Measurements from ENCODE around the gene COL4A1.

COL4A1 gene

GRCh38 chr13:110216006-110216397, 91.0 kb downstream of the COL4A1 start:
- no peak overlapping the region for H3K4me2 ChIP-seq (ENCODE audit: low read depth, low read length)

GRCh38 chr13:110215606-110216005, 91.4 kb downstream of the COL4A1 start:
- Histone ChIP-seq H3K9ac (ENCODE audit: low read length) (no peak overlapping the region), H3K36me3 (replicated peaks; ENCODE audit: insufficient read depth, low read length) (no peaks in the 10 kb centered on the region), H3K4me1 (ENCODE audit: low read length) (no peaks in the 10 kb centered on the region), H3K27ac (ENCODE audit: low read length) (no peak overlapping the region), H3K9me3 (replicated peaks; ENCODE audit: insufficient read depth, low read length) (no peaks in the 10 kb centered on the region), H3K27me3 (replicated peaks; ENCODE audit: insufficient read depth, low read length) (no peaks in the 10 kb centered on the region), H3F3A (ENCODE audit: insufficient read depth, low read length) (no peaks in the 10 kb centered on the region), H3K9me2 (replicated peaks; ENCODE audit: insufficient read depth, low read length) (no peaks in the 10 kb centered on the region), H3K4me3 (ENCODE audit: low read length) (no peak overlapping the region), H3K79me2 (ENCODE audit: low read length) (no peaks in the 10 kb centered on the region), H4K20me1 (ENCODE audit: insufficient read depth, low read length) (no peaks in the 10 kb centered on the region), H2AFZ (ENCODE audit: low read length) (no peak overlapping the region), H3K4me2 (ENCODE audit: low read depth, low read length) (no peak overlapping the region)
- TF ChIP-seq EZH2phosphoT487 (IDR thresholded peaks at IDR 0.05; ENCODE audit: low read length) (no peak), EZH2 (optimal IDR thresholded peaks at IDR 0.05; ENCODE audit: low read depth, low read length) (no peak), CTCF (IDR thresholded peaks at IDR 0.05; ENCODE audit: low read length) (no peak)
- DNase-seq = no peak

More at GRCh38 chr13:110216006-110216397, 91.0 kb downstream of the COL4A1 start:
- H3K4me1 ChIP-seq (ENCODE audit: low read length) = no peaks in the 10 kb centered on the region
- no peaks in the 10 kb centered on the region for H3K36me3 ChIP-seq (replicated peaks; ENCODE audit: insufficient read depth, low read length)
- no peaks in the 10 kb centered on the region for H3K9me2 ChIP-seq (replicated peaks; ENCODE audit: insufficient read depth, low read length)
- TF ChIP-seq EZH2 (optimal IDR thresholded peaks at IDR 0.05; ENCODE audit: low read depth, low read length) = no peak
- TF ChIP-seq CTCF (IDR thresholded peaks at IDR 0.05; ENCODE audit: low read length) = no peak
- TF ChIP-seq EZH2phosphoT487 (IDR thresholded peaks at IDR 0.05; ENCODE audit: low read length) = no peak
- H3K4me3 ChIP-seq (ENCODE audit: low read length) = no peak overlapping the region
- no peaks in the 10 kb centered on the region for H3K9me3 ChIP-seq (replicated peaks; ENCODE audit: insufficient read depth, low read length)
- no peak overlapping the region for H3K9ac ChIP-seq (ENCODE audit: low read length)
- no peak overlapping the region for H3K27ac ChIP-seq (ENCODE audit: low read length)
- DNase-seq = no peak
- no peaks in the 10 kb centered on the region for H4K20me1 ChIP-seq (ENCODE audit: insufficient read depth, low read length)
- no peak overlapping the region for H2AFZ ChIP-seq (ENCODE audit: low read length)
- no peaks in the 10 kb centered on the region for H3F3A ChIP-seq (ENCODE audit: insufficient read depth, low read length)
- no peaks in the 10 kb centered on the region for H3K27me3 ChIP-seq (replicated peaks; ENCODE audit: insufficient read depth, low read length)
- no peaks in the 10 kb centered on the region for H3K79me2 ChIP-seq (ENCODE audit: low read length)

- no peak for DNase-seq
- Histone ChIP-seq H3K4me1 (ENCODE audit: low read length) (no peaks in the 10 kb centered on the region), H4K20me1 (ENCODE audit: insufficient read depth, low read length) (no peaks in the 10 kb centered on the region), H3K4me2 (ENCODE audit: low read depth, low read length) (no peak overlapping the region), H3K4me3 (ENCODE audit: low read length) (no peak overlapping the region), H2AFZ (ENCODE audit: low read length) (no peak overlapping the region), H3K79me2 (ENCODE audit: low read length) (no peaks in the 10 kb centered on the region), H3K27me3 (replicated peaks; ENCODE audit: insufficient read depth, low read length) (no peaks in the 10 kb centered on the region), H3K9me2 (replicated peaks; ENCODE audit: insufficient read depth, low read length) (no peaks in the 10 kb centered on the region), H3K9ac (ENCODE audit: low read length) (no peak overlapping the region), H3K9me3 (replicated peaks; ENCODE audit: insufficient read depth, low read length) (no peaks in the 10 kb centered on the region), H3K36me3 (replicated peaks; ENCODE audit: insufficient read depth, low read length) (no peaks in the 10 kb centered on the region), H3F3A (ENCODE audit: insufficient read depth, low read length) (no peaks in the 10 kb centered on the region), H3K27ac (ENCODE audit: low read length) (no peak overlapping the region)
- TF ChIP-seq EZH2phosphoT487 (IDR thresholded peaks at IDR 0.05; ENCODE audit: low read length) (no peak), EZH2 (optimal IDR thresholded peaks at IDR 0.05; ENCODE audit: low read depth, low read length) (no peak), CTCF (IDR thresholded peaks at IDR 0.05; ENCODE audit: low read length) (no peak)
Observed at GRCh38 chr13:110214637-110215036, 92.3 kb downstream of the COL4A1 start.

Data from MM.1S (cell line).